ENCODE data around the gene DIAPH3. TPM values are rescaled to one million over a fixed set of nuclear protein-coding genes. Genes with fewer than 3 reads are reported as not detected.

Gene DIAPH3
- total RNA-seq, 4 donors from 2014 or later = 0.27 to 3.9 (median 2.1) TPM

DNA sequence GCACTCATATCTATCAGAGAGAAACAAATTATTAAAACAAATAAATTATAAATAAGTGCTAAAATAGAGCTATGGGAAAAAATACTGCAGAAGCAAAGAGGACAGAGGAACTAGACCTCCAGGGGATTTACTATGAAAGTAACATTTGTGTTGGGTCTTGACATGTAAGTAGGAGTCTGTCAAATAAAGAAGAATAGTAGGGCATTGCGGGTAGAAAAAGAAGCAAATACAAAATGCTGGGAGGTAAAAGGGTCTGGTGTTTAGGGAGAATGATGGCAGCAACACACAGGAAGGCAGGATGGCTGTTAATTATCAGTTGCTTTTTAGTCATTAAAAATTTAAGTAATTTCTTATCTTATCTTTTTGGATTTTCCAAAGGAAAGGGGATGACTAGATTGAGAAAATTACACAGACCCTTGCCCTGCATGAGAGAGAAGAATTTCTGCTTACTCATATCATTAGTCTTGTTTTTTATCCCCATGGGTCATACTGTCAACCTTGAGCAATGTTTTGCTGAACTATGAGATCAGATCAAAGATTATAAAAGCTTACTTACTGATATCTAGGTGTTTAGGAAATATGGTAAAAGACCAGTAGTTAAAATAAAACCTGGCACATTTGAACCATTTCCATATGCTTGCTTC is 472.7 kb downstream of the DIAPH3 start:
- TF ChIP-seq, protein P1, sequence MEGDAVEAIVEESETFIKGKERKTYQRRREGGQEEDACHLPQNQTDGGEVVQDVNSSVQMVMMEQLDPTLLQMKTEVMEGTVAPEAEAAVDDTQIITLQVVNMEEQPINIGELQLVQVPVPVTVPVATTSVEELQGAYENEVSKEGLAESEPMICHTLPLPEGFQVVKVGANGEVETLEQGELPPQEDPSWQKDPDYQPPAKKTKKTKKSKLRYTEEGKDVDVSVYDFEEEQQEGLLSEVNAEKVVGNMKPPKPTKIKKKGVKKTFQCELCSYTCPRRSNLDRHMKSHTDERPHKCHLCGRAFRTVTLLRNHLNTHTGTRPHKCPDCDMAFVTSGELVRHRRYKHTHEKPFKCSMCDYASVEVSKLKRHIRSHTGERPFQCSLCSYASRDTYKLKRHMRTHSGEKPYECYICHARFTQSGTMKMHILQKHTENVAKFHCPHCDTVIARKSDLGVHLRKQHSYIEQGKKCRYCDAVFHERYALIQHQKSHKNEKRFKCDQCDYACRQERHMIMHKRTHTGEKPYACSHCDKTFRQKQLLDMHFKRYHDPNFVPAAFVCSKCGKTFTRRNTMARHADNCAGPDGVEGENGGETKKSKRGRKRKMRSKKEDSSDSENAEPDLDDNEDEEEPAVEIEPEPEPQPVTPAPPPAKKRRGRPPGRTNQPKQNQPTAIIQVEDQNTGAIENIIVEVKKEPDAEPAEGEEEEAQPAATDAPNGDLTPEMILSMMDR (IDR thresholded peaks at IDR 0.05) = no peak
- TF ChIP-seq POLR2A (IDR thresholded peaks at IDR 0.05) = no peak
- DNase-seq (ENCODE audit: low spot score in 2 of 2) = no peak
- intact Hi-C loops (cut with DNase I; ENCODE audit: low total_unique reads) = no loop called here
- no peak overlapping the region for H3K4me3 ChIP-seq (ENCODE audit: low read depth, poor library complexity, severe bottlenecking)
- WGBS, 2 donors = 97 to 98% methylated on average over 1 of the region's 1 CpG

DNA sequence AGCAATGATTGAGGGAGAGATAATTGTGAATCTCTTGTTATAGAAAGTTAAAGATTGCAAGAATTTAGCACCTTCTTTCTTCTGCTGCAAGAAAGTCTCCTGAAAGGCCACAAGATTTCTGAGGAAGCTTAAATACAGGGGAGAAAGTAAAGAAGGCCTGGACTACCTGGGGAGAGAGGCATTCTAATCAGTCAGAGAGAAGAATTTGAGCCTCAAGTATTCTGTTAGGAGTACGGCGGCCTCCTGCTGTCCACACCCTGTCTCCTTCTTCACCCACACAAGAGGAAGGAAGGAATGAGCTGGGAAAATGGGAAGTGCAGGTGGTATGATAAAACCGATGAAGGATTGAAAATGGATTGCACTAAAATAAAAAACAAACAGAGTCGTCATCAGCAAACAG is 474.7 kb downstream of the DIAPH3 start:
- TF ChIP-seq, protein P1 (IDR thresholded peaks at IDR 0.05) = no peak
- TF ChIP-seq POLR2A (IDR thresholded peaks at IDR 0.05) = no peak
- DNase-seq (ENCODE audit: low spot score in 2 of 2) = no peak
- WGBS, 2 donors = 88 to 94% methylated on average over 4 of the region's 4 CpGs
- no peak overlapping the region for H3K4me3 ChIP-seq (ENCODE audit: low read depth, poor library complexity, severe bottlenecking)
- intact Hi-C loops (cut with DNase I; ENCODE audit: low total_unique reads) = no loop called here

GRCh38 chr13:59686798-59687394 is 476.8 kb downstream of the DIAPH3 start:
- H3K4me3 ChIP-seq (ENCODE audit: low read depth, poor library complexity, severe bottlenecking) = no peak overlapping the region
- 49 to 65% methylated on average over 2 of the region's 2 CpGs for WGBS, 2 donors
- intact Hi-C loops (cut with DNase I; ENCODE audit: low total_unique reads) = no loop called here
- DNase-seq (ENCODE audit: low spot score in 2 of 2) = no peak
- TF ChIP-seq, protein P1 (IDR thresholded peaks at IDR 0.05) = no peak
- TF ChIP-seq POLR2A (IDR thresholded peaks at IDR 0.05) = no peak

- WGBS, 2 donors = 91 to 92% methylated on average over 5 of the region's 5 CpGs
- no peak for DNase-seq (ENCODE audit: low spot score in 2 of 2)
- no peak overlapping the region for H3K4me3 ChIP-seq (ENCODE audit: low read depth, poor library complexity, severe bottlenecking)
- TF ChIP-seq POLR2A (IDR thresholded peaks at IDR 0.05) = no peak
- TF ChIP-seq, protein P1 (IDR thresholded peaks at IDR 0.05) = no peak
- intact Hi-C loops (cut with DNase I; ENCODE audit: low total_unique reads) = no loop called here
These were observed 479.6 kb downstream of the DIAPH3 start for GRCh38 chr13:59684105-59684504.

DNA sequence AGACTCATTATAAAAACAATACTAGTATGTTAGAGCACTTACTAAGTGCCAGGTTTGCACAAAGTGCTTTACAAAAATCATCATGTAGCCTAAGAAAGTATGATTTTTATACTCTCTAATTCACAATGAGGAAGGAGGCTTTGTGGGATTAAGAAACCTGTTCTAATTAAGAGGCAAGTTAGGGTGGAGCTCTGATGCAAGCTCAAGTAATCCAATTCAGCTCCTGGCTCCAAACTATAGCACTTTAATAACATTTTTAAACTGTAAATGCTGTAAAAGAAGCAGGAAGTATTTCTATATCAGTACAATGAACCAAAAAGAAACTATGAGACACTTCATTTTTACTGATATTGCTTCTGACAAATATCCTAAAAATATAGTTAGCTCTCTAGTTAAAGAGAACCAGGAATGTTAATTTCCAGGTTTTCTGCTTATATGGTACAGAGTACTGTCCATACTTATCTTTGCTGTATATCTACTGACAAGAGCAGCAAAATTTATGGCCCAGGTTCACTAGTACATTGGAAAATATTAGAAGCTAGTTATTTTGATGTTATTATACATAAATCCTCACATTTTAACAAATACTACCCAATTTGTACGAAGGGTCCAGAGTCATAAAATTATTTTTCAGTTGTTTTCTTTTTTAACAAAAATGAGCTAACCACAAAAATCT is 482.0 kb downstream of the DIAPH3 start:
- H3K4me3 ChIP-seq (ENCODE audit: low read depth, poor library complexity, severe bottlenecking) = no peak overlapping the region
- TF ChIP-seq, protein P1 (IDR thresholded peaks at IDR 0.05) = no peak
- TF ChIP-seq POLR2A (IDR thresholded peaks at IDR 0.05) = no peak
- WGBS, 2 donors = 97 to 98% methylated on average over 1 of the region's 1 CpG
- DNase-seq (ENCODE audit: low spot score in 2 of 2) = no peak
- intact Hi-C loops (cut with DNase I; ENCODE audit: low total_unique reads) = no loop called here

Measured in lower leg skin (tissue), 4 donors.